Keratinocyte (primary cell): ENCODE measurements around the gene NTSR1.

Experiments used
- EZH2 ChIP-seq: IDR thresholded peaks from one replicate; pipeline ENCODE4 v1.6.1; 2012; ENCODE audit warnings: inconsistent platforms, mild to moderate bottlenecking, low read length, moderate library complexity
- TF ChIP-seq, protein P1 (sequence below), 3 experiments: IDR thresholded peaks in 1 of 3; conservative IDR thresholded peaks in 1 of 3; optimal IDR thresholded peaks in 1 of 3; 2 replicates in 2 of 3; 3 replicates in 1 of 3; pipeline versions ENCODE3 to v1.5.1; 2011; ENCODE audit warnings: low read length in 3 of 3, mild to moderate bottlenecking in 3 of 3, moderate library complexity in 2 of 3, control low read depth in 1 of 3, inconsistent platforms in 1 of 3; ENCODE audit not compliant: insufficient read depth in 2 of 3; ENCODE audit errors: extremely low read depth in 1 of 3

DNA sequence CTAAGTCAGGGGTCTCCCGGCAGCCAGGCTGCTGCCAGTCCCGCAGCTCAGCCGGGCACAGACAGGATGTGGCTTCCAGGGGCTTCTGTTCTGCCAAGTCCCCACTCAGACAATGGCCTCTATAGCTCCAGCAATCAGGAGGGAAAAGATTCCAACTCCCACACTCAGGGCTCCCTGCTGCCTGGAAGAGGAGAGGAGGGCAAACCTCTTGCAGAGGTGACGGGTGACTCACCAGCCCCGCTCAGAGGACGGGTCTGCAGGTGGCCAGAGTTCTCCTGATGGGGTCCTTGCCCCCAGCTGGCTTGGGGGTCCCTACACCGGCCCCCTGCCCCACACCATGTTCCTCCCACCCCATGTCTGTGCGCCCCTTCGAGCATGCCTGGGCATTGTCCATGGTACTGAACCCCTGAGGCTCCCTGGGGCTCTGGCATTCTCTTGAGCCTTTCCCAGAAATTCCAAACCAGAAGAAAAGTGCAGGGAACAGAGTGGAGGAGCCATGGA is 32.6 kb downstream of the NTSR1 start:
- TF ChIP-seq, protein P1, sequence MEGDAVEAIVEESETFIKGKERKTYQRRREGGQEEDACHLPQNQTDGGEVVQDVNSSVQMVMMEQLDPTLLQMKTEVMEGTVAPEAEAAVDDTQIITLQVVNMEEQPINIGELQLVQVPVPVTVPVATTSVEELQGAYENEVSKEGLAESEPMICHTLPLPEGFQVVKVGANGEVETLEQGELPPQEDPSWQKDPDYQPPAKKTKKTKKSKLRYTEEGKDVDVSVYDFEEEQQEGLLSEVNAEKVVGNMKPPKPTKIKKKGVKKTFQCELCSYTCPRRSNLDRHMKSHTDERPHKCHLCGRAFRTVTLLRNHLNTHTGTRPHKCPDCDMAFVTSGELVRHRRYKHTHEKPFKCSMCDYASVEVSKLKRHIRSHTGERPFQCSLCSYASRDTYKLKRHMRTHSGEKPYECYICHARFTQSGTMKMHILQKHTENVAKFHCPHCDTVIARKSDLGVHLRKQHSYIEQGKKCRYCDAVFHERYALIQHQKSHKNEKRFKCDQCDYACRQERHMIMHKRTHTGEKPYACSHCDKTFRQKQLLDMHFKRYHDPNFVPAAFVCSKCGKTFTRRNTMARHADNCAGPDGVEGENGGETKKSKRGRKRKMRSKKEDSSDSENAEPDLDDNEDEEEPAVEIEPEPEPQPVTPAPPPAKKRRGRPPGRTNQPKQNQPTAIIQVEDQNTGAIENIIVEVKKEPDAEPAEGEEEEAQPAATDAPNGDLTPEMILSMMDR (optimal IDR thresholded peaks at IDR 0.05 in 1 of 3, IDR thresholded peaks at IDR 0.05 in 1 of 3, conservative IDR thresholded peaks at IDR 0.05 in 1 of 3; ENCODE audit: extremely low read depth in 1 of 3, insufficient read depth in 2 of 3, low read length in 3 of 3) = no peak
- no peak for TF ChIP-seq EZH2
